Vagina (tissue), 2 donors: Measurements from ENCODE around the gene GTSE1. TPM values are rescaled to one million over a fixed set of nuclear protein-coding genes. Genes with fewer than 3 reads are reported as not detected.

Source experiments
- DNase-seq, 2 donors: peaks; one replicate each; pipeline ENCODE4 v3.0.0-alpha.2; 2017; ENCODE audit errors: extremely low spot score in 2 of 2
- H3K27ac ChIP-seq: fragments of 200-600 bp; sonication (generic); one replicate; pipeline ENCODE4 v1.5.1; 2019
- H3K27me3 ChIP-seq: fragments of 200-600 bp; sonication (generic); one replicate; pipeline ENCODE4 v1.5.1; 2019
- H3K36me3 ChIP-seq, 2 donors: fragments of 200-600 bp; sonication (generic); one replicate each; pipeline ENCODE4 v1.5.1; 2017 to 2019
- H3K4me1 ChIP-seq: fragments of 200-600 bp; sonication (generic); one replicate; pipeline ENCODE4 v1.5.1; 2019
- H3K4me3 ChIP-seq, 2 donors: fragments of 200-600 bp; sonication (generic); 1 replicate in 1 of 2; 2 replicates in 1 of 2; pipeline ENCODE4 v1.5.1; 2016 to 2019
- H3K9me3 ChIP-seq: fragments of 200-600 bp; sonication (generic); one replicate; pipeline ENCODE4 v1.5.1; 2019
- CTCF ChIP-seq, 3 experiments: fragments of 450-650 bp in 2 of 3; fragments of 200-600 bp in 1 of 3; sonication (generic) in 1 of 3; IDR thresholded peaks; one replicate each; pipeline ENCODE4 v1.5.1; 2017 to 2019; ENCODE audit warnings: antibody characterized with exemption in 3 of 3, mild to moderate bottlenecking in 2 of 3, moderate library complexity in 2 of 3
- POLR2A ChIP-seq, 2 donors: fragments of 450-650 bp; IDR thresholded peaks; one replicate each; pipeline ENCODE4 v1.6.1; 2017; ENCODE audit warnings: antibody characterized with exemption in 2 of 2, mild to moderate bottlenecking in 2 of 2, moderate library complexity in 2 of 2
- POLR2AphosphoS5 ChIP-seq, 2 donors: sonication (generic); formaldehyde crosslinking; IDR thresholded peaks; one replicate each; pipeline ENCODE4 v1.9.0; 2017; ENCODE audit warnings: antibody characterized with exemption in 2 of 2, mild to moderate bottlenecking in 2 of 2, low read depth in 1 of 2; ENCODE audit not compliant: insufficient read depth in 1 of 2
- intact Hi-C: fragments of 100-400 bp; cut with DNase I; formaldehyde crosslinking; loops from one replicate; pipeline ENCODE4 v1.15.1; 2023
- total RNA-seq: library from RNA; depleted of rRNA; stranded (reverse); fragments of >200 nt; gene quantifications from one replicate; pipeline ENCODE4 v1.2.3, GENCODE V29; 2016

Gene GTSE1
- total RNA-seq, 1 donor from 2014 or later: 2.2 TPM

DNA sequence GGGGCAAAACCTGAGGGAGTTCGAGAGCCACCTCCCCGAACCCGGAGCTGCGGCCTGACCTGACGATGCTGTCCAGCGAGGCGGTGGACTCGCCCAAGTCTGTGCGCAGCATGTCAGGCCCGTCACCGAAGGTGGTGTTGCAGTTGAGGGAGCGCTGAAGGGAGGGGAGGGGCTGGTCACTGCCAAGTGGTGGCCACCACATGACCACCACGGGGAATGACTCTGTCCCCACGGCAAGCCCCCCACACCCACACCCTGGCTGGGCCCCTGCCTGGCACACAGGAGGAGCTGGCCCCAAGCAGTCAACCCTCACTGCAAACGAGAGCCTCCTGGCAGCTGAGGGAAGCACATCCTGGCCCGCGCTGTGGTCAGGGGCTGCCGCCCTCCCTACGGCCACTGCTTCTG lies 69.7 kb downstream of the GTSE1 start:
- Histone ChIP-seq H3K27ac (no peak overlapping the region), H3K36me3 (peaks cover 0 to 8% of the 10 kb centered on the region in 2 donors)

GRCh38 chr22:46366801-46367706 lies 70.4 kb downstream of the GTSE1 start:
- no peaks in the 10 kb centered on the region for H3K27me3 ChIP-seq
- no peak overlapping the region for H3K27ac ChIP-seq
- H3K36me3 ChIP-seq: peaks cover 0 to 8% of the 10 kb centered on the region in 2 donors
- DNase-seq: no peak
- H3K4me3 ChIP-seq: no peak overlapping the region
- H3K4me1 ChIP-seq: no peaks in the 10 kb centered on the region
- intact Hi-C loops: no loop called here
- no peak for TF ChIP-seq CTCF (IDR thresholded peaks at IDR 0.05)
- TF ChIP-seq POLR2A (IDR thresholded peaks at IDR 0.05): no peak
- no peak for TF ChIP-seq POLR2AphosphoS5 (IDR thresholded peaks at IDR 0.05; ENCODE audit: insufficient read depth in 1 of 2, low read depth in 1 of 2)
- no peaks in the 10 kb centered on the region for H3K9me3 ChIP-seq

More for the DNA sequence above, 69.7 kb downstream of the GTSE1 start:
- no peaks in the 10 kb centered on the region for H3K27me3 ChIP-seq
- H3K9me3 ChIP-seq: no peaks in the 10 kb centered on the region
- H3K4me1 ChIP-seq: no peaks in the 10 kb centered on the region
- no peak overlapping the region for H3K4me3 ChIP-seq
- DNase-seq: no peak
- TF ChIP-seq POLR2A (IDR thresholded peaks at IDR 0.05) (no peak), POLR2AphosphoS5 (IDR thresholded peaks at IDR 0.05; ENCODE audit: insufficient read depth in 1 of 2, low read depth in 1 of 2) (no peak), CTCF (IDR thresholded peaks at IDR 0.05) (no peak)
- intact Hi-C loops: no loop called here

DNA sequence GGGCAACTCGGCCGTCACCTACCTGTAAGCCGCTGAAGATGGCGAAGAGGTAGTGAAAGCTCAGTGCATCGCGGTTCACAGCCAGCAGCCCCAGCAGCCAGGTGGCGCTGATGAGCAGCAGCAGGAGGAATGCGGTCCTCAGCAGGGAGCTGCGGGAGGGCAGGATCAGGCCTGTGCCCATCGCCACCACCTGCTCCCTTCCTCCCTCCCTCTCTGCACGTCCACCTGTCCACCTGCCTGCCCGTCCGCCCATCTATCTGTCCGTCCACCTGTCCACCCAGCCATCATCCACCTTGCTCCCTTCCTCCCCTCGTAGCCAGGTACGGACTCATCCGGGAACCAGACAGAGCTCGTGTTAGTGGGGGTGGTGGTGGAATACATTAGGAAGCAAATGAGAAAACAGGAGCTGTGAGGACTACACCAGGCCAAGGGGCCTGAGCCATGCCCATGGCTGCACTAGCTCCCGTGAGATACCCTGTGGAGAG lies 71.1 kb downstream of the GTSE1 start:
- DNase-seq: no peak
- intact Hi-C loops: no loop called here
- peaks cover 0 to 8% of the 10 kb centered on the region in 2 donors for H3K36me3 ChIP-seq

DNA sequence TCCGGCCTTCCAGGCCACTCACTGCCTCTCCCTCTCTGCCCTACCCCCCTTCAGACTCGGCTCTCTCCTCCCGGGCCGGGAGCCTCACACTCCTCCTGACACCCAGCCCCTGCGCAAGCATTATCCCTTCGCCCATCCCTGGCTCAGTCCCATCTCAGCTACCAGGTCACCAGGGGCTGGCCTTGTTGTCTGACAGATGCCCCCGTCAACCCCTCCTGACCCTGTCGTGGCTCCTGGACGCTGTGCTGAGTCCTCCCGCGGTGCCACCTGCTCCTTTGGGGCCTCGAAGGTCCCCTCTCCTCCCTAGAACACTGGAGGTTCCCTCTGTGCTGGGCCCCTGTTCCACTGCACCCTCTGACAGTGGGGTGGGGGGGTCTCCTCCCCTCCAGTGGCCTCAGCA lies 71.8 kb downstream of the GTSE1 start:
- Histone ChIP-seq H3K27me3 (no peaks in the 10 kb centered on the region), H3K36me3 (peaks cover 0 to 8% of the 10 kb centered on the region in 2 donors), H3K27ac (no peak overlapping the region), H3K4me3 (no peak overlapping the region), H3K9me3 (no peaks in the 10 kb centered on the region), H3K4me1 (peaks cover 4% of the 10 kb centered on the region)
- no peak for DNase-seq
- intact Hi-C loops: no loop called here
- TF ChIP-seq POLR2A (IDR thresholded peaks at IDR 0.05): no peak
- TF ChIP-seq POLR2AphosphoS5 (IDR thresholded peaks at IDR 0.05; ENCODE audit: insufficient read depth in 1 of 2, low read depth in 1 of 2): no peak
- no peak for TF ChIP-seq CTCF (IDR thresholded peaks at IDR 0.05)

More for the DNA sequence above, 71.1 kb downstream of the GTSE1 start:
- Histone ChIP-seq H3K4me3 (no peak overlapping the region), H3K27ac (no peak overlapping the region), H3K9me3 (no peaks in the 10 kb centered on the region), H3K4me1 (no peaks in the 10 kb centered on the region), H3K27me3 (no peaks in the 10 kb centered on the region)
- peak; percentile 60 to 85 (median 67) for TF ChIP-seq CTCF (IDR thresholded peaks at IDR 0.05)
- no peak for TF ChIP-seq POLR2A (IDR thresholded peaks at IDR 0.05)
- no peak for TF ChIP-seq POLR2AphosphoS5 (IDR thresholded peaks at IDR 0.05; ENCODE audit: insufficient read depth in 1 of 2, low read depth in 1 of 2)
